Measurements from ENCODE around the gene PALS2.

Gene PALS2

DNA sequence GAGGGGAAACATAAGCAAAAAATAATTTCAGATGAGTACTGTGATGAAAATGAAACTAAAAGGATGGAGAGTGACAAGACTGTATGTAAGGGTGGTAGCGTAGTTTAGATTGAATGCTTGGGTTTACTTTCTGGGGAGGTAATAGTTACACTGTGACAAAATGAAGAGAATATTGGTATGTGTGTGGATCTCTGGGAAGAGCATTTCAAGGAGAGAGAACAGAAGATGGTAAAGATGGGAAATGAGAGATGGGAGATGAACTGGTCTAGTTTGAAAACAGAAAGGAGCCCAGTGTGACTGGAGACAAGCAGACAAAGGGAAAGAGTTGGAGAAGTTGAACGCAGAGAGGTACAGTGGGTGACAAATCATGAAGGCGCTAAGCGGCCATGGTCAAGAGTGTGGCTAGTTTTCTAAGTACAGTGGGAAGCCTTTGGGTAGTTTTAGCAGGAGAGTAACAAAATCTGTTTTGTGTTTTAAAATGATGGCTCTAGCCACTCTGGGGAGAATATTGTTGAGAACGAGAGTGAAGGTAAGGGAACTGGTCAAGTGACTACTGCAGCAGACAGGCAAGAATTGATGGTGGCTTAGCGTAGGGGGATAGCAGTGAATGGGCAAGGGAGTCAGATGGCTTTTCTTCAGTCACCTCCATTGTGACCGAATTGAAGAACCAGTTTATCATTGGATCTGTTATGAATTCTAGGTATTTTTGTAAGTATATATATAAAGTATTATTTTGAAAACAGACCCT lies 22.6 kb downstream of the PALS2 start:
- DNase-seq: no peak

GRCh38 chr7:24597014-24597413 lies 23.8 kb downstream of the PALS2 start:
- DNase-seq: no peak

- no peak for DNase-seq
Measured at GRCh38 chr7:24601600-24601999, 28.3 kb downstream of the PALS2 start.

DNA sequence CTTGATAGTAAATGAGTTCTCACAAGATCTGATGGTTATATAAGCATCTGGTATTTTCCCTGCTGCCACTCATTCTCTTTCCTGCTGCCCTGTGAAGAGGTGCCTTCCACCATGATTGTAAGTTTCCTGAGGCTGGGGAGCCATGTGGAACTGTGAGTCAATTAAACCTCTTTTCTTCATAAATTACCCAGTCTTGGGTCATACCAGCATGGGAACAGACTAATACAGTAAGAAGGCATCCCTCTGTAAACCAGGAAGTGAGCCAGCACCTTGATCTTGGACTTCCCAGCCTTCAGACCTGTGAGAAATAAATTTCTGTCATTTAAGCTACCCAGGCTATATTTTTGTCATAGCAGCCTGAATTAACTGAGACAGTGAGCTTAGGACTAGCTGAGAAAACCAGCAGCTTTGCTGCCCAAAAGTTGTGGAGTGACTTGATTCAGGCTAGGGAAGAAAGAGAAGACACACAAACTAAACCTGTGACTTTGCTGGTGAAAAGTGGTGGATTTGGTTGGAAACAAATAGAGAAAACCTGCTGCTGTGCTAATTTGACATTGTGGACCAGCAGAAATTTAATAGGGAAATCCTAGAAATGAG lies 29.7 kb downstream of the PALS2 start:
- no peak for DNase-seq

GRCh38 chr7:24604630-24605029 lies 31.4 kb downstream of the PALS2 start:
- no peak for DNase-seq

GRCh38 chr7:24608504-24608903 lies 35.3 kb downstream of the PALS2 start:
- DNase-seq: no peak

DNA sequence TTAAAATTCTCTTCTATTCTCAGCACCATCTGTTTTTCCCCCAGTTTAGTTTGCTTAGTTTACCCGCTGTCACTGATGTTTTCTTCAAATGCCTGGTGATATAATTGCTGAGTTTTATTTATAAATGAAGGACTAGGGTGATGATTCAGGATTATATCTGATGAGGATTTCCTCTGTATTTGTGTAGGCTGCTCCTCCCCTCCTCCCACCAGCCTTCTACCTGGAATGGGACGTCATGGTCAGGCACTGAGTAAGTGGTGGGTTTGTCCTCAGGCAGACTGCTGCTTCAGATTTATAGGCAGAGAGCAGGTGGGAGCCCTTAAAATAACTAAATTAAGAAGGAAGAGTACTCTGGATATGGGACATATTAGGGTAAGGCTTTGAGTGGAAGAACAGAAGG lies 35.8 kb downstream of the PALS2 start:
- DNase-seq: no peak

DNA sequence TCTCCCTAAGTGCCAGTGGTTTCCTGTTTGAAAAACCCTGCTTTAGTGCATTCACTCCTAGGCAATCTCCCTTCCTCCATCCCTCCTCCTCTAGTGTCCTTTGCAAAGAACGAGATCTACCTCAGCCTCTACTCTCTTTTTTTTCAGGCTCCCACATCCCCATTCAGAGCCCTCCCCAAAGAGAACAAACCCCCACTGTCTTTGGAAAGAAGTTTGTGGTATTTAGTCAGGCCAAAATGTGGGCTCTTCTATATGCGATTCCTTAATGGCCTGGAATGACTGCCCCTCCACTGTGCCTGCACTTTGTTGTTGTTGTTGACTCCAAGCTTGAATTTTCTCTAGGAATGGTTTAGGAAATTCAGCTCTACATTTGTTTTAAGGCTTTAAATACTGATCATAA lies 36.3 kb downstream of the PALS2 start:
- DNase-seq: no peak

DNA sequence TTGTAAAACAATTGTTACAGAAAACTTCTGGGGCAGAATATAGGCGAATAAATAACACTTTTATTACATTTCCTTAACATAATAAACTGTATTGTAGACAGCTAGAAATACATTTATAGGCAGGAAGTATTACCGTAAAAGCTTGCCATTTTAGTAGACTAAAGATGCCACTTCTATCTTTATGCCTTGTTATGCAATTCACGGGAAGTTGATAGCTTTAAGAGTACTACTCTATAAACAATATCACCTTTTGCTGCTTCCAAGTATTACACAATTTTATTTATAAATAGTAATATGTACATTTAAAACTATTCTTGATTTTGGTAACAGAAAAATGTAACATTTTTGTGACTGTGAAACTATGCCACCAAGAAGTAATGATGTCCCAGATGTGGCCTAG lies 37.9 kb downstream of the PALS2 start:
- no peak for DNase-seq

DNA sequence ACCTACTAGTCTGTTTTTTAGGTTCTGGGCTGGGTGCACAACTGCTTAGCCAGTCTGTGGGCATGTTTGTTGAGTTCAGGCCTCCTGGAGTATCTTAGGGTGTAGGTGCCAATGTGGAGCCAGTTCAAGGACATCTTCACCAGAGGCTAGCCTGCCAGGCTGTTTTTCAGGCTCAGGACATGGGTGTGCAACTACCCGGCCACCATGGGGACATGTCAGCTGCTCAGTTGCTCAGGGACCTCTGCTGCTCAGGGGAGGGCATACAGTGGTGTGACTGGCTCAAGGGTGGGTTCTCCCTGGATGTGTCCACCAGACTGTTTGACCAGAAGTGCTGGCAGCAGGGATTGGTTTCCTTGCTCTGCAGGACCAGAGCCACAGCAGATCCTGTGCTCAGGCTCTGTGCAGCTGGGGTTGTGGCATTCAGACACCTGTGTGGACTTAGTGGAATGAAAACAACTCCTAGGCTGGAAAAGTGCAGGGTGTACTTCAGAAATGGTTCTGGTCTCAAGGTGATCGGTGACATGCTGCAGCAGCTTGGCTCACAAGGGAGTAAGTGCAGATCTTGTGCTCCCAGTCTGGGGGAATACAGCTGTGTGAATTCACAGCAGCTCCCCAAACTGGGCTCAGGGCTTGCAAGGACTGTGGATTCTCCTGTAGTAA lies 44.8 kb downstream of the PALS2 start:
- no peak for DNase-seq

DNA sequence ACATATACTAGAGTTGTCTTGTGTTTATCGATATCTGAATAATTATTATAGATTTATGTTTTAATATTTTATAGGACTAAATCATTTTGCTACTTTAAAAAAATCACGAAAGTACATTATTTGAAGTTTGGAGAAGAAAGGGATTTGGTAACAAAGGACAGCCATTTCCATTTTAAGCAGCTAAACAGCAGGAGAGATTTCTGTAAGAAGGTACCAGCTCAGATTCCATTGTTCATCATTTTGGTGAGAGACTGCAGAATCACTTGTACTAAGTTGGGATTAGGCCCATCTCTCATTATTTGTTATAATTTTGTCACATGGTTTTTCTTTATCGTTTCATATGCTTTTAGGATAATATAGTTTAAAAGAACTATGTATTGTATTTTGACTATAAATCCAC lies 46.7 kb downstream of the PALS2 start:
- no peak for DNase-seq

- DNase-seq: no peak
Measured at GRCh38 chr7:24622646-24623182, 49.5 kb downstream of the PALS2 start.
